ENCODE data around the gene SPPL3.

Gene SPPL3

GRCh38 chr12:120725151-120725658 is 179.0 kb downstream of the SPPL3 start:
- DNase-seq (ENCODE audit: low read depth in 2 of 2) = no peak

GRCh38 chr12:120724720-120725119 is 179.4 kb downstream of the SPPL3 start:
- no peak for DNase-seq (ENCODE audit: low read depth in 2 of 2)

GRCh38 chr12:120722784-120723183 is 181.4 kb downstream of the SPPL3 start:
- no peak for DNase-seq (ENCODE audit: low read depth in 2 of 2)

- no peak for DNase-seq (ENCODE audit: low read depth in 2 of 2)
Observed at GRCh38 chr12:120721866-120722265, 182.3 kb downstream of the SPPL3 start.

GRCh38 chr12:120720987-120721801 is 183.0 kb downstream of the SPPL3 start:
- DNase-seq (ENCODE audit: low read depth in 2 of 2) = no peak

- DNase-seq (ENCODE audit: low read depth in 2 of 2) = no peak
Observed at GRCh38 chr12:120720234-120720986, 183.7 kb downstream of the SPPL3 start.

- no peak for DNase-seq (ENCODE audit: low read depth in 2 of 2)
Observed at GRCh38 chr12:120719496-120720233, 184.5 kb downstream of the SPPL3 start.

- DNase-seq (ENCODE audit: low read depth in 2 of 2) = no peak
Observed at GRCh38 chr12:120719072-120719471, 185.1 kb downstream of the SPPL3 start.

- no peak for DNase-seq (ENCODE audit: low read depth in 2 of 2)
Observed at GRCh38 chr12:120718055-120718454, 186.1 kb downstream of the SPPL3 start.

GRCh38 chr12:120713861-120714482 is 190.2 kb downstream of the SPPL3 start:
- peak; percentile 29 to 33 for DNase-seq (ENCODE audit: low read depth in 2 of 2)

GRCh38 chr12:120712610-120713009 is 191.5 kb downstream of the SPPL3 start:
- no peak for DNase-seq (ENCODE audit: low read depth in 2 of 2)

Measured in stimulated activated CD8-positive, alpha-beta memory T cell treated with anti-CD3 and anti-CD28 coated beads, Interleukin-15, amount 100 ng/mL, for 48 hours (primary cell).